IMR-90 (cell line): ENCODE measurements around the gene ACAN. TPM values are rescaled to one million over a fixed set of nuclear protein-coding genes. Genes with fewer than 3 reads are reported as not detected.

Source experiments
- ATAC-seq: fragments of 200-7000 bp; cut with Tn5 transposase; 2 replicates; pipeline ENCODE4 v1.9.1; 2020; ENCODE audit warnings: low read depth, mild to moderate bottlenecking, moderate library complexity
- BruUV-seq: library from RNA; stranded (reverse); fragments of 400-500 nt; replicated peaks from 2 replicates; lab custom pipeline; 2021; lab: Mats Ljungman, UMichigan
- CTCF ChIA-PET: fragments of 300-600 bp; formaldehyde crosslinking; extraction: SDS; loops from one replicate; lab custom pipeline; 2021; ENCODE audit warnings: antibody characterized with exemption; lab: Yijun Ruan, JAX
- POLR2A ChIA-PET: fragments of 300-600 bp; sonication (Branson Sonifier 250); formaldehyde crosslinking; loops from one replicate; lab custom pipeline; 2022; ENCODE audit warnings: antibody characterized with exemption; ENCODE audit not compliant: unreplicated experiment; lab: Charles Lee
- DNase-seq: peaks from one replicate; pipeline ENCODE4 v3.0.0; 2013
- H2AFZ ChIP-seq: replicated peaks from 2 replicates; pipeline ENCODE3; 2013; ENCODE audit warnings: low read length, mild to moderate bottlenecking; ENCODE audit not compliant: poor library complexity
- H2AK5ac ChIP-seq: 2 replicates; pipeline ENCODE4 v1.6.1; 2013; ENCODE audit warnings: low read depth, low read length, inconsistent platforms
- H2AK9ac ChIP-seq: replicated peaks from 2 replicates; pipeline ENCODE3; 2013; ENCODE audit warnings: mild to moderate bottlenecking, low read depth, low read length, moderate library complexity; ENCODE audit not compliant: poor library complexity
- H2BK120ac ChIP-seq: 2 replicates; pipeline ENCODE4 v1.6.1; 2013; ENCODE audit warnings: low read depth, low read length, inconsistent platforms
- H2BK15ac ChIP-seq: 3 replicates; pipeline ENCODE4 v1.6.1; 2013; ENCODE audit warnings: low read depth, low read length, inconsistent platforms
- H2BK20ac ChIP-seq: 2 replicates; pipeline ENCODE4 v1.6.1; 2013; ENCODE audit warnings: low read depth, mild to moderate bottlenecking, inconsistent platforms, low read length, moderate library complexity
- H2BK5ac ChIP-seq: 2 replicates; pipeline ENCODE4 v1.6.1; 2013; ENCODE audit warnings: mild to moderate bottlenecking, low read depth, low read length, inconsistent platforms; ENCODE audit not compliant: poor library complexity, severe bottlenecking
- H3K14ac ChIP-seq: replicated peaks from 2 replicates; pipeline ENCODE4 v1.6.1; 2013; ENCODE audit warnings: low read depth, low read length, inconsistent platforms
- H3K18ac ChIP-seq: 2 replicates; pipeline ENCODE4 v1.6.1; 2013; ENCODE audit warnings: low read depth, low read length, control low read depth
- H3K23ac ChIP-seq: 2 replicates; pipeline ENCODE4 v1.6.1; 2013; ENCODE audit warnings: low read depth, low read length, inconsistent platforms
- H3K27ac ChIP-seq: 2 replicates; pipeline ENCODE4 v1.5.1; 2013; ENCODE audit warnings: mild to moderate bottlenecking, control low read depth, low read length; ENCODE audit not compliant: insufficient read depth
- H3K27me3 ChIP-seq: 2 replicates; pipeline ENCODE4 v1.6.1; 2013; ENCODE audit warnings: low read length; ENCODE audit not compliant: control insufficient read depth, insufficient read depth
- H3K36me3 ChIP-seq: 2 replicates; pipeline ENCODE4 v1.6.1; 2013; ENCODE audit warnings: low read length, mixed read lengths; ENCODE audit not compliant: control insufficient read depth, insufficient read depth
- H3K4ac ChIP-seq: 2 replicates; pipeline ENCODE4 v1.6.1; 2013; ENCODE audit warnings: low read depth, low read length, inconsistent platforms
- H3K4me1 ChIP-seq: 2 replicates; pipeline ENCODE4 v1.6.1; 2013; ENCODE audit warnings: low read length, mixed read lengths; ENCODE audit not compliant: control insufficient read depth, insufficient read depth
- H3K4me2 ChIP-seq: 2 replicates; pipeline ENCODE4 v1.6.1; 2013; ENCODE audit warnings: low read depth, mild to moderate bottlenecking, control low read depth, low read length, moderate library complexity
- H3K4me3 ChIP-seq: 2 replicates; pipeline ENCODE4 v1.5.1; 2013; ENCODE audit warnings: low read depth, mild to moderate bottlenecking, control low read depth, low read length, moderate library complexity; ENCODE audit not compliant: insufficient read depth
- H3K56ac ChIP-seq: 2 replicates; pipeline ENCODE4 v1.6.1; 2013; ENCODE audit warnings: low read length, inconsistent platforms; ENCODE audit not compliant: insufficient read depth; ENCODE audit errors: extremely low read depth
- H3K79me1 ChIP-seq, 2 experiments: 2 replicates each; pipeline ENCODE4 v1.6.1; 2013; ENCODE audit warnings: low read length in 2 of 2, inconsistent platforms in 1 of 2, low read depth in 1 of 2
- H3K9ac ChIP-seq: 2 replicates; pipeline ENCODE4 v1.6.1; 2013; ENCODE audit warnings: low read depth, low read length, control low read depth
- H3K9me1 ChIP-seq: 2 replicates; pipeline ENCODE4 v1.6.1; 2013; ENCODE audit warnings: low read length, inconsistent platforms; ENCODE audit not compliant: insufficient read depth
- H3K9me3 ChIP-seq: 2 replicates; pipeline ENCODE4 v1.6.1; 2013; ENCODE audit warnings: low read length; ENCODE audit not compliant: control insufficient read depth, insufficient read depth
- H4K20me1 ChIP-seq: 2 replicates; pipeline ENCODE4 v1.6.1; 2013; ENCODE audit warnings: low read length, inconsistent platforms; ENCODE audit not compliant: insufficient read depth
- H4K5ac ChIP-seq: 2 replicates; pipeline ENCODE4 v1.6.1; 2013; ENCODE audit warnings: mild to moderate bottlenecking, low read depth, low read length, control low read depth
- H4K8ac ChIP-seq, 2 experiments: 2 replicates each; pipeline ENCODE4 v1.6.1; 2013; ENCODE audit warnings: low read depth in 2 of 2, low read length in 2 of 2, control low read depth in 1 of 2, inconsistent platforms in 1 of 2
- H4K91ac ChIP-seq: 2 replicates; pipeline ENCODE4 v1.6.1; 2013; ENCODE audit warnings: low read depth, low read length, inconsistent platforms; ENCODE audit not compliant: insufficient read depth
- BHLHE40 ChIP-seq: fragments of 150-350 bp; IDR thresholded peaks from 2 replicates; pipeline ENCODE4 v1.6.1; 2016; ENCODE audit warnings: mild to moderate bottlenecking, low read depth, low read length
- CEBPB ChIP-seq: IDR thresholded peaks from 2 replicates; pipeline ENCODE4 v1.6.1; 2012; ENCODE audit warnings: low read depth, low read length, improper control_type of control experiment
- CHD1 ChIP-seq: IDR thresholded peaks from 2 replicates; pipeline ENCODE4 v1.6.1; 2012; ENCODE audit warnings: low read depth, low read length, improper control_type of control experiment
- CTCF ChIP-seq: conservative IDR thresholded peaks from 2 replicates; pipeline ENCODE4 v1.5.1; 2012; ENCODE audit warnings: mild to moderate bottlenecking, low read depth, low read length, improper control_type of control experiment
- ELK1 ChIP-seq: fragments of 150-350 bp; IDR thresholded peaks from 2 replicates; pipeline ENCODE4 v1.6.1; 2016; ENCODE audit warnings: low read depth, mild to moderate bottlenecking, low read length, moderate library complexity, borderline replicate concordance
- FOS ChIP-seq: fragments of 150-350 bp; IDR thresholded peaks from 2 replicates; pipeline ENCODE4 v1.6.1; 2016; ENCODE audit warnings: low read depth, low read length
- MAFK ChIP-seq: IDR thresholded peaks from 2 replicates; pipeline ENCODE4 v1.6.1; 2012; ENCODE audit warnings: low read depth, low read length, improper control_type of control experiment
- MAZ ChIP-seq: IDR thresholded peaks from 2 replicates; pipeline ENCODE4 v1.6.1; 2012; ENCODE audit warnings: low read depth, mild to moderate bottlenecking, low read length, improper control_type of control experiment, moderate library complexity, borderline replicate concordance
- MXI1 ChIP-seq: IDR thresholded peaks from 2 replicates; pipeline ENCODE4 v1.6.1; 2012; ENCODE audit warnings: low read depth, mild to moderate bottlenecking, low read length, moderate library complexity, borderline replicate concordance
- NFE2L2 ChIP-seq: fragments of 150-350 bp; IDR thresholded peaks from 2 replicates; pipeline ENCODE4 v1.6.1; 2016; ENCODE audit warnings: low read depth, mild to moderate bottlenecking, low read length
- POLR2A ChIP-seq: IDR thresholded peaks from 2 replicates; pipeline ENCODE4 v1.6.1; 2012; ENCODE audit warnings: mild to moderate bottlenecking, low read depth, low read length
- RAD21 ChIP-seq: IDR thresholded peaks from 2 replicates; pipeline ENCODE4 v1.6.1; 2012; ENCODE audit warnings: low read length, improper control_type of control experiment
- RCOR1 ChIP-seq: IDR thresholded peaks from 2 replicates; pipeline ENCODE4 v1.6.1; 2012; ENCODE audit warnings: mild to moderate bottlenecking, low read length, improper control_type of control experiment; ENCODE audit not compliant: insufficient replicate concordance
- RFX5 ChIP-seq: IDR thresholded peaks from 2 replicates; pipeline ENCODE4 v1.8.0; 2012; ENCODE audit warnings: low read depth, mild to moderate bottlenecking, low read length, moderate library complexity
- SMC3 ChIP-seq: fragments of 150-350 bp; IDR thresholded peaks from 2 replicates; pipeline ENCODE4 v1.6.1; 2016; ENCODE audit warnings: low read depth, mild to moderate bottlenecking, antibody characterized with exemption, low read length, moderate library complexity
- USF2 ChIP-seq: fragments of 150-350 bp; IDR thresholded peaks from 2 replicates; pipeline ENCODE4 v1.6.1; 2017; ENCODE audit warnings: mild to moderate bottlenecking, antibody characterized with exemption, low read length, low read depth
- WGBS, 2 experiments: methylation state at CpG; one replicate each; pipeline versions ENCODE4 v1.1.5 to v1.1.7; 2013; ENCODE audit warnings: missing lambda C conversion rate in 2 of 2; ENCODE audit not compliant: insufficient read length in 1 of 2; ENCODE audit errors: extremely low coverage in 2 of 2; 5-methylcytosine and 5-hydroxymethylcytosine counted together
- dilution Hi-C: fragments of 300-500 bp; cut with HindIII; formaldehyde crosslinking; loops from one replicate; pipeline ENCODE4 v1.14.3; 2018; ENCODE audit warnings: low sequenced_read_pairs; ENCODE audit not compliant: unreplicated experiment
- in situ Hi-C: fragments of 300-500 bp; cut with MboI; formaldehyde crosslinking; loops from 3 replicates; pipeline ENCODE4 v1.14.3; 2019; ENCODE audit warnings: low sequenced_read_pairs, inconsistent platforms, mixed read lengths
- intact Hi-C: fragments of 100-400 bp; cut with micrococcal nuclease; formaldehyde crosslinking; loops from 2 replicates; pipeline ENCODE4 v1.10.0; 2022
- polyA plus RNA-seq, 3 experiments: library from polyadenylated mRNA; depleted of rRNA; stranded (reverse); fragments of >200 nt; gene quantifications; 2 replicates each; pipeline ENCODE4 v1.2.3, GENCODE V29; 2012; ENCODE audit warnings: low replicate concordance in 1 of 3
- total RNA-seq: library from RNA; depleted of rRNA; stranded (reverse); fragments of >200 nt; gene quantifications from 2 replicates; pipeline ENCODE4 v1.2.3, GENCODE V29; 2012

The ACAN gene
- total and polyA plus RNA-seq, 2 of the 4 experiments (the other 2 are of a cell fraction): 0.54 to 0.96 TPM

GRCh38 chr15:88756521-88756920 is 46.7 kb upstream of the ACAN start:
- Histone ChIP-seq H3K23ac (no peak overlapping the region), H3K9me1 (no peaks in the 10 kb centered on the region), H2BK20ac (no peak overlapping the region), H2AFZ (no peak overlapping the region), H3K79me1 (no peaks in the 10 kb centered on the region), H4K5ac (no peak overlapping the region), H2BK15ac (no peak overlapping the region), H3K4me1 (no peaks in the 10 kb centered on the region), H2AK5ac (no peak overlapping the region), H3K14ac (no peak overlapping the region), H3K9me3 (peaks cover 3% of the 10 kb centered on the region), H4K20me1 (no peaks in the 10 kb centered on the region), H2BK120ac (no peak overlapping the region), H4K91ac (no peak overlapping the region), H3K4me2 (no peak overlapping the region), H3K9ac (no peak overlapping the region), H2BK5ac (no peak overlapping the region), H4K8ac (no peak overlapping the region), H2AK9ac (no peak overlapping the region), H3K27me3 (peaks cover 28% of the 10 kb centered on the region), H3K4me3 (no peak overlapping the region), H3K4ac (no peak overlapping the region), H3K18ac (no peak overlapping the region), H3K36me3 (no peaks in the 10 kb centered on the region), H3K56ac (no peak overlapping the region), H3K27ac (no peak overlapping the region)
- no peak for ATAC-seq
- no CpG with 5 or more reads among the region's 4 CpGs for WGBS, 2 experiments
- dilution Hi-C loops: no loop called here
- in situ Hi-C loops: no loop called here
- BruUV-seq: no TSS peak
- POLR2A ChIA-PET: no interaction called here
- no peak for DNase-seq
- intact Hi-C loops: no loop called here
- TF ChIP-seq CTCF (no peak), FOS (no peak), MXI1 (no peak), RFX5 (no peak), MAZ (no peak), SMC3 (no peak), RAD21 (no peak), NFE2L2 (no peak), BHLHE40 (no peak), CEBPB (no peak), ELK1 (no peak), MAFK (no peak), USF2 (no peak), CHD1 (no peak), POLR2A (no peak), RCOR1 (no peak)
- CTCF ChIA-PET: no interaction called here
